Progenitor cell of endocrine pancreas (in vitro differentiated cells): ENCODE results near the gene ANKS1B. TPM values are rescaled to one million over a fixed set of nuclear protein-coding genes. Genes with fewer than 3 reads are reported as not detected.
"Not testable (repeated sequence)": the region's sequence is repeated elsewhere in the genome, so short reads cannot be mapped to it uniquely, and the experiment has no call there.

ENCODE experiments used
- DNase-seq: peaks from one replicate; pipeline ENCODE4 v3.0.0; 2021; ENCODE audit warnings: low spot score; ENCODE audit not compliant: unreplicated experiment
- H3K27ac Mint-ChIP-seq: 2 replicates; pipeline ENCODE4 v1.8.0; 2021; ENCODE audit warnings: mild to moderate bottlenecking, moderate library complexity, mixed read lengths
- H3K27me3 Mint-ChIP-seq: 2 replicates; pipeline ENCODE4 v1.8.0; 2021; ENCODE audit warnings: mixed read lengths
- H3K36me3 Mint-ChIP-seq: 2 replicates; pipeline ENCODE4 v1.8.0; 2022; ENCODE audit warnings: mixed read lengths; ENCODE audit not compliant: insufficient read depth
- H3K4me1 Mint-ChIP-seq: 2 replicates; pipeline ENCODE4 v1.8.0; 2021; ENCODE audit warnings: low read depth, mixed read lengths
- H3K4me3 Mint-ChIP-seq: 2 replicates; pipeline ENCODE4 v1.8.0; 2021; ENCODE audit warnings: low read depth, mild to moderate bottlenecking, moderate library complexity, mixed read lengths
- H3K9me3 Mint-ChIP-seq: 2 replicates; pipeline ENCODE4 v1.8.0; 2021; ENCODE audit warnings: low read depth, mixed read lengths
- CTCF ChIP-seq: fragments of 200-600 bp; sonication (generic); IDR thresholded peaks from one replicate; pipeline ENCODE4 v1.5.0; 2021; ENCODE audit warnings: antibody characterized with exemption, mild to moderate bottlenecking; ENCODE audit not compliant: unreplicated experiment
- total RNA-seq: library from RNA; stranded (reverse); gene quantifications from 2 replicates; pipeline ENCODE4 v1.2.1, GENCODE V29; 2021

ANKS1B gene
- total RNA-seq, 1 donor from 2014 or later, result 10.1 TPM

- Mint-ChIP-seq H3K4me1 (no peaks in the 10 kb centered on the region), H3K36me3 (no peaks in the 10 kb centered on the region), H3K4me3 (no peak overlapping the region)
Measured at GRCh38 chr12:99800605-99801004, 184.1 kb downstream of the ANKS1B start.

GRCh38 chr12:99797931-99798330 lies 186.8 kb downstream of the ANKS1B start:
- H3K9me3 Mint-ChIP-seq, H3K36me3 Mint-ChIP-seq, H3K4me1 Mint-ChIP-seq, DNase-seq, H3K27ac Mint-ChIP-seq, H3K27me3 Mint-ChIP-seq, H3K4me3 Mint-ChIP-seq: not testable (repeated sequence)

More at GRCh38 chr12:99800605-99801004, 184.1 kb downstream of the ANKS1B start:
- no peak for TF ChIP-seq CTCF
- Mint-ChIP-seq H3K27ac (no peak overlapping the region), H3K27me3 (no peaks in the 10 kb centered on the region), H3K9me3 (no peaks in the 10 kb centered on the region)
- DNase-seq, result no peak

GRCh38 chr12:99783421-99783820 lies 201.3 kb downstream of the ANKS1B start:
- no peak overlapping the region for H3K27ac Mint-ChIP-seq
- H3K9me3 Mint-ChIP-seq, result no peaks in the 10 kb centered on the region
- DNase-seq, result no peak
- TF ChIP-seq CTCF, result no peak
- no peak overlapping the region for H3K4me3 Mint-ChIP-seq
- peaks cover 23% of the 10 kb centered on the region for H3K4me1 Mint-ChIP-seq
- no peaks in the 10 kb centered on the region for H3K36me3 Mint-ChIP-seq
- no peaks in the 10 kb centered on the region for H3K27me3 Mint-ChIP-seq

GRCh38 chr12:99772274-99772673 lies 212.5 kb downstream of the ANKS1B start:
- Mint-ChIP-seq H3K27ac (no peak overlapping the region), H3K4me1 (peaks cover 3% of the 10 kb centered on the region), H3K36me3 (peaks cover 2% of the 10 kb centered on the region), H3K27me3 (no peaks in the 10 kb centered on the region), H3K4me3 (no peak overlapping the region), H3K9me3 (peaks cover 5% of the 10 kb centered on the region)
- TF ChIP-seq CTCF, result no peak
- no peak for DNase-seq

GRCh38 chr12:99771659-99772058 lies 213.1 kb downstream of the ANKS1B start:
- no peak overlapping the region for H3K27ac Mint-ChIP-seq
- peaks cover 3% of the 10 kb centered on the region for H3K4me1 Mint-ChIP-seq
- H3K4me3 Mint-ChIP-seq, result no peak overlapping the region
- peaks cover 5% of the 10 kb centered on the region for H3K9me3 Mint-ChIP-seq
- no peak for TF ChIP-seq CTCF
- no peak for DNase-seq
- H3K27me3 Mint-ChIP-seq, result no peaks in the 10 kb centered on the region
- peaks cover 2% of the 10 kb centered on the region for H3K36me3 Mint-ChIP-seq

GRCh38 chr12:99769396-99769980 lies 215.2 kb downstream of the ANKS1B start:
- TF ChIP-seq CTCF, result no peak
- no peak overlapping the region for H3K4me3 Mint-ChIP-seq
- no peaks in the 10 kb centered on the region for H3K27me3 Mint-ChIP-seq
- peaks cover 3% of the 10 kb centered on the region for H3K4me1 Mint-ChIP-seq
- no peak overlapping the region for H3K27ac Mint-ChIP-seq
- H3K36me3 Mint-ChIP-seq, result peaks cover 2% of the 10 kb centered on the region
- H3K9me3 Mint-ChIP-seq, result peaks cover 5% of the 10 kb centered on the region
- DNase-seq, result no peak
